Fibroblast of the aortic adventitia (primary cell): Measurements from ENCODE around the gene DDI2. TPM values are rescaled to one million over a fixed set of nuclear protein-coding genes. Genes with fewer than 3 reads are reported as not detected.

Source experiments
- DNase-seq: peaks from one replicate; pipeline ENCODE4 v3.0.0-alpha.2; 2010; ENCODE audit warnings: low read depth
- H3K4me3 ChIP-seq: 2 replicates; pipeline ENCODE4 v1.5.1; 2011; ENCODE audit warnings: low read depth, mild to moderate bottlenecking, control low read depth, low read length, moderate library complexity
- total RNA-seq: library from RNA; depleted of rRNA; stranded (reverse); fragments of >200 nt; gene quantifications from 2 replicates; pipeline ENCODE4 v1.2.3, GENCODE V29; 2012; ENCODE audit warnings: low replicate concordance
- TF ChIP-seq, protein P1 (sequence below): IDR thresholded peaks from 2 replicates; pipeline ENCODE4 v1.5.1; 2011; ENCODE audit warnings: mild to moderate bottlenecking, low read length, control low read depth, inconsistent platforms; ENCODE audit not compliant: insufficient read depth

The DDI2 gene
- total RNA-seq, 1 donor: 26.0 TPM

DNA sequence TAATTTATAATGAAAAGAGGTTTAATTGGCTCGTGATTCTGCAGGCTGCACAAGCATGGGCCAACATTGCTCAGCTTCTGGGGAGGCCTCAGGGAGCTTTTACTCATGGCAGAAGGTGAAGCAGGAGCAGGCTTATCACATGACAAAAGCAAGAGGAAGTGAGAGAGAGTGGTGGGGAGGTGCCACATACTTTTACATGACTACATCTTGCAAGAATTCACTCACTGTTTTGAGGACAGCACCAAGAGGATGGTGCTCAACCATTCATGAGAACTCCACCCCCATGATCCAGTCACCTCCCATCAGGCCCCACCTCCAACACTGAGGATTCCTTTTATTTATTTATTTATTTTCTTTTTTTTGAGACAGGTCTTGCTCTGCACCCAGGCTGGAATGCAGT is 61.3 kb downstream of the DDI2 start:
- TF ChIP-seq, protein P1, sequence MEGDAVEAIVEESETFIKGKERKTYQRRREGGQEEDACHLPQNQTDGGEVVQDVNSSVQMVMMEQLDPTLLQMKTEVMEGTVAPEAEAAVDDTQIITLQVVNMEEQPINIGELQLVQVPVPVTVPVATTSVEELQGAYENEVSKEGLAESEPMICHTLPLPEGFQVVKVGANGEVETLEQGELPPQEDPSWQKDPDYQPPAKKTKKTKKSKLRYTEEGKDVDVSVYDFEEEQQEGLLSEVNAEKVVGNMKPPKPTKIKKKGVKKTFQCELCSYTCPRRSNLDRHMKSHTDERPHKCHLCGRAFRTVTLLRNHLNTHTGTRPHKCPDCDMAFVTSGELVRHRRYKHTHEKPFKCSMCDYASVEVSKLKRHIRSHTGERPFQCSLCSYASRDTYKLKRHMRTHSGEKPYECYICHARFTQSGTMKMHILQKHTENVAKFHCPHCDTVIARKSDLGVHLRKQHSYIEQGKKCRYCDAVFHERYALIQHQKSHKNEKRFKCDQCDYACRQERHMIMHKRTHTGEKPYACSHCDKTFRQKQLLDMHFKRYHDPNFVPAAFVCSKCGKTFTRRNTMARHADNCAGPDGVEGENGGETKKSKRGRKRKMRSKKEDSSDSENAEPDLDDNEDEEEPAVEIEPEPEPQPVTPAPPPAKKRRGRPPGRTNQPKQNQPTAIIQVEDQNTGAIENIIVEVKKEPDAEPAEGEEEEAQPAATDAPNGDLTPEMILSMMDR: no peak
- peak; percentile 67 for DNase-seq
- H3K4me3 ChIP-seq: no peak overlapping the region

DNA sequence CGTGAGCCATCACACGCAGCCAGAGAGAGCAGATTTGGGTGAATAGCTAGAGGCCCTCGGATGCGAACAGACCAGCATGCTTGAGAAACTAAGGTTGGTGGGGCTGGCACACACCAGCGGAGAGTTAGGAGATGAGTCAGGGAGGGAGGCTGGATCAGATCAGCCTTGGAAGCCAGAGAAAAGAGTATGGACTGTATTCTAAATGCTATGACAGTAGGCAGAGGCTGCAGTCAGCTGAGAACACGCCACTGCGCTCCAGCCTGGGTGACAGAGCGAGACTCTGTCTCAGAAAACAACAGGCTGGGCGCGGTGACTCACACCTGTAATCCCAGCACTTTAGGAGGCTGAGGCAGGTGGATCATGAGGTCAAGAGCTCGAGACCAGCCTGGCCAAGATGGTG is 62.9 kb downstream of the DDI2 start:
- peak; percentile 73 for DNase-seq
- no peak overlapping the region for H3K4me3 ChIP-seq
- TF ChIP-seq, protein P1: no peak

DNA sequence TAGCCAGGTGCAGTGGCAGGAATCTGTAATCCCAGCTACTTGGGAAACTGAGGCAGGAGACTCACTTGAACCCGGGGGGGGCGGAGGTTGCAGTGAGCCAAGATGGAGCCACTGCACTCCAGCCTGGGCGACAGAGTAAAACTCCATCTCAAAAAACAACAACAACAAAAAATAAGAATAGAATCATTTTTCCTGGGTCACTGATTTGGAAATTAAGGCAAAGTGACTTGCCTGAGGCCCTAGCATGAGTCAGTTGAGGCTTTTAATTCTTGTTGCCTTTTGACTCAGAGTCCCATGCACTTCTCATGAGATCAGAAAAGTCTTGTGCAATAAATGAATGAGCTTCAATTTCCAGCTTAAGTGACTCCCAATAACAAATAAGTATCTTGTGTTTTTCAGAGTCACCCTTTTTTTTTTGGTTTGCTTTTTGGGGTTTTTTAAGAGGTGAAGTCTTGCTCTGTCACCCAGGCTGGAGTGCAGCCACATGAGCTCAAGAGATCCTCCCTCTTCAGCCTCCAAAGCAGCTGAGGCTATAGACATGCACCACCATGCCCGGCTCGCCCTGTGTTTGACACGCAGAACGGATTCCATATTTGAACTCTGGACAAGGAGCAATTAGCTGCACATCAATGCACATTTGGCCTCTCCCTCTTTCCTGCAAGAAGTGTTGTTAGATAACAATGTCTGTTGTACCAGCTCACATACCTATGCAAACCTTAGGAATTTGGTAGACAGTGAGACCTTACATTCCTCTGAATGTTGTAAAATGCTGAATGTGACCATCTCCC is 63.5 kb downstream of the DDI2 start:
- no peak overlapping the region for H3K4me3 ChIP-seq
- TF ChIP-seq, protein P1: no peak
- peak; percentile 94 for DNase-seq

DNA sequence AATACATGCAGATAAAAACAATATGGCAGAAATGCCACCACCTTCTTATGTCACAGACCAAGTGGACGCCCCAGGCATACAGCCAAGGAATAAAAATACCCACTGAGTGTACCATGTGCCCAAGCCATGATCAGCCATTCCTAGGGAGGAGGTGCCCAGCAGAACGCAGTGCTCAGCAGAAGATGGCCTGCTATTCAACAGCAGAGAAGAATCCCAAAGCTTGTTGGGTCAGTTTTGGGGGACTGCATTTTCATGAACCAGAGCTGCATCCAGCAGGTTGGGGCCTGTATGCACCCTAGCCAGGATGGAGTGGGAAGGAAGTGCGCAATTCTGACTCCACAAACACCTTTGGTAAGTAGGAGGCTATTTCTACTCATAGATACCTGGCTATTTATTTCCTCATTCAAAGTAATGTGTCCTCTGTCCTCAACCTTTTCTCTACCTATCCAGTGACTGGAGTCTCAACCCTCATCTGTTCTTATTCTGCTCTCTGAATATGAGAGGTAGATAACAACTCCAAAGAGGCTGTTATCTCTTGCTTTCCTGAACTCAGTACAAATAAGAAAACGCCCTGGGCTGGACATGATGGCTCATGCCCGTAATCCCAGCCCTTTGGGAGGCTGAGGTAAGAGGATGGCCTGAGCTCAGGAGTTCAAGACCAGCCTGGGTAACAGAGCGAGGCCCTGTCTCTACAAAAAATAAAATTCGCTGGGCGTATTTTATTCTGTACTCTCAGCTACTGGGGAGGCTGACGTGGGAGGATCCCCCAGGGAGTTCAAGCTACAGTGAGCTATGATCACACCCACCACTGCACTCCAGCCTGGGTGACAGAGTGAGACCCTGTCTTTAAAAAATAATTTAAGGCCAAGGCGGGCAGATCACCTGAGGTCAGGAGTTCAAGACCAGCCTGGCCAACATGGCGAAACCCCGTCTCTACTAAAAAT is 64.4 kb downstream of the DDI2 start:
- H3K4me3 ChIP-seq: no peak overlapping the region
- TF ChIP-seq, protein P1: no peak
- no peak for DNase-seq

DNA sequence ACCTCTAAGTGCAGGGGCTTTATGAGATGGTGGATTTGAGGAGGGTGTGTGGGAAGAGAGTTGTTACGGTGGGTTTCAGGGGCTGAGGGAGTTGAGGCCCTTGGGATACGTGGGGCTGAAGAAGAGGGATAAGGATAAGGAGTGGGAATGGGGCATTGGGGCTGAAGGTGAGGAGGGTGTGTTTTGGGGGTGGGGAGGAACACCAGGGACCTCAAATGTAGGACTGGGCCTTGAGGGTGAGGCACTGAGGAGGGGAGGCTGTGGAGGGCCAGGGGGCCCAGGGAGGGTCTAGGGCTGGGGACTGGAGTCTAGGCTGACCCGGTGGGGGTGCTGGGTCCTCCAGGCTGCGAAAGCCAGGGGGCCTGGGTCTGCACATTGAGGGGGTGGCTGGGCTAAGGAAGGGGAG is 65.7 kb downstream of the DDI2 start:
- no peak for DNase-seq
- H3K4me3 ChIP-seq: no peak overlapping the region
- TF ChIP-seq, protein P1: no peak

DNA sequence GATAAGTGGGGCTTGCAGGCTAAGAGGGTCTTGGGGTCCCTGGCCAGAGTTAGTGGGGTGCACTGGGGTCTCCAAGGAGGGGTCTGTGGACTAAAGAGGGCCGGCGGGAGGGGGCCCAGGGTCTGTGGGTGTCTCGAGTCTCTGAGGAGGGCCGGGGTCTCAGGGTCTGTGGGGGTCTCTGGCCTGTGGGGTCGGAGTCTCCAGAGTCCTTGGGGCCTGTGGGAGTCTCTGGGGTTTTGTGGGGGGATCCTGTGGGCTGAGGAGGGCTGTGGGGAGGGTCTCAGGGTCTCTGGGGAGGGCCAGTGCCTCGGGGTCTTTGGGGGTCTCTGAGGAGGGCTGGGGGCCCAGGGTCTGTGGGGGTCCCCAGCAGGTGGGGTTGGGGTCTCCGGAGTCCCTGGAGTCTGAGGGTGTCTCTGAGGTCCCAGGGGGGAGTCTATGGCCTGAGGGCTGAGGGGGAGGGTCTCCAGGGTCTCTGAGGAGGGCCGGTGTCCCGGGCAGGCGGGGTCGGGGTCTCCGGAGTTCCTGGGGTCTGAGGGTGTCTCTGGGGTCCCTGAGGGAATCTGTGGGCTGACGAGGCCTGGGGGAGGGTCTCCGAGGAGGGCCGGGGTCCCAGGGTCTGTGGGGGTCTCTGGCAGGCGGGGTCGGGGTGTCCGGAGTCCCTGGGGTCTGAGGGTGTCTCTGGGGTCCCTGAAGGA is 66.2 kb downstream of the DDI2 start:
- TF ChIP-seq, protein P1: no peak
- DNase-seq: no peak
- H3K4me3 ChIP-seq: peak overlapping the region; percentile 87
